Common myeloid progenitor, CD34-positive (primary cell): ENCODE results near the gene CDR2L.
"Not testable (repeated sequence)": the region's sequence is repeated elsewhere in the genome, so short reads cannot be mapped to it uniquely, and the experiment has no call there.

Experiments used
- CTCF ChIA-PET: fragments of 350-600 bp; sonication (Branson Sonifier 250); formaldehyde crosslinking; loops from one replicate; lab custom pipeline; 2021; ENCODE audit warnings: antibody characterized with exemption; lab: Charles Lee
- POLR2A ChIA-PET: fragments of 350-600 bp; sonication (Branson Sonifier 250); formaldehyde crosslinking; loops from one replicate; lab custom pipeline; 2021; ENCODE audit warnings: antibody characterized with exemption; lab: Charles Lee
- DNase-seq, 3 donors: peaks; one replicate each; pipeline versions ENCODE4 v3.0.0 to v3.0.0-alpha.2; 2013
- H3K27ac ChIP-seq, 2 experiments: 1 replicate in 1 of 2; 2 replicates in 1 of 2; pipeline ENCODE4 v1.7.0; 2013; ENCODE audit warnings: inconsistent platforms in 2 of 2, low read length in 2 of 2, mild to moderate bottlenecking in 2 of 2, low read depth in 1 of 2, moderate library complexity in 1 of 2; ENCODE audit not compliant: severe bottlenecking in 2 of 2, insufficient read depth in 1 of 2, poor library complexity in 1 of 2
- H3K27me3 ChIP-seq, 5 experiments: replicated peaks in 2 of 5; 1 replicate in 3 of 5; 2 replicates in 2 of 5; pipeline versions ENCODE4 v1.6.1 to v1.7.0; 2013; ENCODE audit warnings: low read length in 4 of 5, mild to moderate bottlenecking in 2 of 5, moderate library complexity in 2 of 5, inconsistent platforms in 1 of 5; ENCODE audit not compliant: insufficient read depth in 5 of 5, control insufficient read depth in 4 of 5
- H3K36me3 ChIP-seq, 4 experiments: 1 replicate in 2 of 4; 2 replicates in 2 of 4; pipeline versions ENCODE4 v1.6.1 to v1.7.0; 2013; ENCODE audit warnings: low read length in 3 of 4, control low read depth in 1 of 4, mild to moderate bottlenecking in 1 of 4; ENCODE audit not compliant: control insufficient read depth in 4 of 4, insufficient read depth in 4 of 4
- H3K4me1 ChIP-seq, 4 experiments: 1 replicate in 3 of 4; 2 replicates in 1 of 4; pipeline versions ENCODE4 v1.6.1 to v1.7.1; 2013; ENCODE audit warnings: low read length in 3 of 4, mild to moderate bottlenecking in 3 of 4, control low read depth in 1 of 4, inconsistent platforms in 1 of 4, moderate library complexity in 1 of 4; ENCODE audit not compliant: control insufficient read depth in 4 of 4, insufficient read depth in 4 of 4; ENCODE audit errors: control extremely low read depth in 1 of 4
- H3K4me3 ChIP-seq, 7 experiments: 1 replicate in 4 of 7; 2 replicates in 3 of 7; pipeline versions ENCODE4 v1.5.1 to v1.7.0; 2013; ENCODE audit warnings: mild to moderate bottlenecking in 7 of 7, low read length in 6 of 7, moderate library complexity in 6 of 7, inconsistent platforms in 2 of 7, low read depth in 2 of 7, control low read depth in 1 of 7; ENCODE audit not compliant: insufficient read depth in 4 of 7, control insufficient read depth in 1 of 7; ENCODE audit errors: extremely low read depth in 1 of 7
- H3K9me3 ChIP-seq, 5 experiments: 1 replicate in 4 of 5; 2 replicates in 1 of 5; pipeline versions ENCODE4 v1.6.1 to v1.7.1; 2013; ENCODE audit warnings: low read length in 4 of 5, mild to moderate bottlenecking in 2 of 5, inconsistent platforms in 1 of 5, low read depth in 1 of 5, moderate library complexity in 1 of 5; ENCODE audit not compliant: control insufficient read depth in 4 of 5, insufficient read depth in 2 of 5; ENCODE audit errors: control extremely low read depth in 1 of 5
- WGBS: methylation state at CpG from one replicate; pipeline ENCODE4 v1.1.5; 2013; ENCODE audit not compliant: insufficient coverage; 5-methylcytosine and 5-hydroxymethylcytosine counted together

The CDR2L gene

DNA sequence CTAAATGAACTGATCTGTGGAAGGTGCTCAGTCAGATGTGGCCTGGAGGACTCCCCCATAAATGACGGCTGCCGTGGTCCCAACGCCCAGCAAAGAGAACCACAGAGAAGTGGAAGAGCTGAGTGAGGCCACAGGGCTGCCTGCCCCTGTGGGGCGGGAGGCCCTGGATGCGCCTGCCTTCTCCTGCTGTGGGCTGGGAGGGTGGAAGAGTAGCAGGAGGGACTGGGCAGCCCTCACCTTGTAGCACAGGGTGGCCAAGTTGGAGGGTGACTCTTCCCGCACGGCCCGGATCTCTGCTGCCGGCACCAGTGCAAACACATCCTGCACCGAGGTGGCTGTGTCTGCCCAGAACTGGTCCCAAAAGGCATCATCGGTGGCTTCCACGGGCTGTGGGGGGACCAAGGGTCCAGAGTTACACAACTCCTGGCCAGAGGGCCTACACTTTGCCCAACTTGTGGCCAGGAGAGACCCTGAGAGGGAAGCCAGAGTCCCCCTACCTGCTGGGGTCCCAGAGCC, 23.1 kb upstream of the CDR2L start:
- POLR2A ChIA-PET = interaction anchor here (1.0 kb wide), 1 partner anchor 48 kb away, joined by 3 read pairs; the partner anchor contains the start of gene MRPL58
- CTCF ChIA-PET = interaction anchor here (1.1 to 8.9 kb wide), 3 partner anchors 8 to 150 kb away, joined by 3 to 154 read pairs (median 49); partner anchors contain the start of genes HID1 and MRPL58
- Histone ChIP-seq H3K27ac (no peak overlapping the region), H3K27me3 (peaks cover 0 to 3% (median 2%) of the 10 kb centered on the region in 5 experiments), H3K4me3 (no peak overlapping the region), H3K4me1 (peaks cover 0 to 6% (median 3%) of the 10 kb centered on the region in 4 experiments), H3K9me3 (no peaks in the 10 kb centered on the region), H3K36me3 (no peaks in the 10 kb centered on the region)
- no peak for DNase-seq
- WGBS = 95% methylated on average over 12 of the region's 12 CpGs

DNA sequence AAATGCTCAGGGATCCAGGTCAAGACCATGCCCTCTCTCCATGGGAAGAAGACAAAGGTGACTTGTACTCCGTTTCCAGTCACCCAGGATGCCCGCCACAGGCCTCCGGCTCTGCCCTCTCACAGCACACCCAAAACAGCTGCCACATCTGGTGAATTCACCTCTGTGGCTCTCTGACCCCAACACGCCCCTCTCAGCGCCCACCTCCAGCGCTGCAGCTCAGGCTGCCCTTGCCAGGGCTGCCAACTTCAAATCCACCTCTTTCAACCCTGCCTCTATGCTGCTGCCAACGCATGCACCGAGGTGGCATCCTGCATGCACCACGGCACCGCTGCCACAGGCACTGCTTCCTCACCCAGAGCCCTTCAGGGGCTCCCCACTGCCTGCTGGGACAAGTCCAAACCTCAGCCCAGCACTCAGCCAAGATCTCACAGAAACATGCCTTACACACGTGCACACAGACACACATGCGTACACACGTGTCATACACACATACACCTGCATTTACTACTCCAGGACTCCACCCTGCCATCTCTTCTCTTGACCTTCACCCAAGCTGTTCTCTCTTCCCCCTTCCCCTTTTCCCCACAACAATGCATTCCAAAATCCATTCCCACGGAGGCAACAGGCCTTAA, 22.3 kb upstream of the CDR2L start:
- DNase-seq = no peak
- 83% methylated on average over 12 of the region's 14 CpGs for WGBS
- Histone ChIP-seq H3K36me3 (no peaks in the 10 kb centered on the region), H3K4me3 (no peak overlapping the region), H3K27me3 (peaks cover 0 to 3% (median 0%) of the 10 kb centered on the region in 5 experiments), H3K4me1 (peaks cover 0 to 6% (median 3%) of the 10 kb centered on the region in 4 experiments), H3K27ac (no peak overlapping the region), H3K9me3 (no peaks in the 10 kb centered on the region)
- ChIA-PET POLR2A (no interaction called here), CTCF (interaction anchor here (6.6 to 8.9 kb wide), 2 partner anchors 7 to 45 kb away, joined by 49 to 154 read pairs; partner anchors contain the start of genes HID1 and MRPL58)

DNA sequence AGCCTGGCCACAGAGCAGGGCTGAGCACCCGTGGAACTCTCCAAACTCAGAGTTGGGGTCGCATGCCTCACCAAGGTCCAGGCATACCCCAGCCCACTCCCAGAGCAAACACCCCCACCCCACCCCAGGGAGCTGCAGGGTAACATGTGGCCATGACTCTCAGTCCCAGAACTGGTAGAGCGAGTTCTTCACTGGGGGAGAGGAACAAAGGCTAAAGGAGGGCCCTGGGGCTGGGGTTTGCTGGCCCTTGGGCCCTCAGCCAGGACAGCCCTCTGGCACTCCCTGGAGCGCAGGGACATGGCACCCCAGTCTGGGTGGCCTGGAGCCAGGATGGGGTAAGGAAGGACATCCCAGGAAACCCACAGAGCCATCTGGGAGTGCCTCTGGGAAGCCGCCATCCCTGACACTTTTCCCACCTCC, 19.1 kb upstream of the CDR2L start:
- CTCF ChIA-PET = interaction anchor here (2.2 kb wide), 1 partner anchor 44 kb away, joined by 8 read pairs; the partner anchor contains the start of gene MRPL58
- 100% methylated on average over 2 of the region's 5 CpGs for WGBS
- H3K36me3 ChIP-seq = no peaks in the 10 kb centered on the region

DNA sequence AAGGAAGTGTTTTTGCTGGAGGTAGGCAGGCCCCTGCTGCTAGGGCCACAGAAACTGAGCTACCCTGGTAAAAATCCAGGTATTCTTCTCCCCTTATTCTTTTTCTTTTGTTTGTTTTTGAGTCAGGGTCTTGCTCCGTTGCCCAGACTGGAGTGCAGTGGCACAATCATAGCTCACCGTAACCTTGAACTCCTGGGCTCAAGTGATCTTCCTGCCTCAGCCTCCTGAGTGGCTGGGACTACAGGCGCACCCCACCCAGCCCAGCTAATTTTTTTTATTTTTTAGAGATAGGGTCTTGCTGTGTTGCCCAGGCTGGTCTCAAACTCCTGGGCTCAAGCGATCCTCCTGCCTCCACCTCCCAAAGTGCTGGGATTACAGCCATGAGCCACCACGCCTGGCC, 17.9 kb upstream of the CDR2L start:
- H3K27ac ChIP-seq, H3K9me3 ChIP-seq, DNase-seq, H3K4me3 ChIP-seq, H3K36me3 ChIP-seq: not testable (repeated sequence)
- H3K4me1 ChIP-seq = peaks cover 0 to 14% (median 8%) of the 10 kb centered on the region in 4 experiments
- H3K27me3 ChIP-seq = peaks cover 0 to 41% (median 14%) of the 10 kb centered on the region in 5 experiments
- 100% methylated on average over 3 of the region's 5 CpGs for WGBS
- CTCF ChIA-PET = interaction anchor here (1.7 to 6.6 kb wide), 3 partner anchors 8 to 43 kb away, joined by 5 to 49 read pairs (median 8); partner anchors contain the start of gene MRPL58
- POLR2A ChIA-PET = interaction anchor here (0.6 kb wide), 1 partner anchor 218 kb away, joined by 3 read pairs; no protein-coding TSS in a partner anchor

More for the DNA sequence above, 19.1 kb upstream of the CDR2L start:
- DNase-seq = no peak
- Histone ChIP-seq H3K27ac (no peak overlapping the region), H3K27me3 (peaks cover 0 to 30% (median 16%) of the 10 kb centered on the region in 5 experiments), H3K4me3 (no peak overlapping the region), H3K4me1 (peaks cover 0 to 14% (median 8%) of the 10 kb centered on the region in 4 experiments), H3K9me3 (no peaks in the 10 kb centered on the region)
- POLR2A ChIA-PET = no interaction called here

DNA sequence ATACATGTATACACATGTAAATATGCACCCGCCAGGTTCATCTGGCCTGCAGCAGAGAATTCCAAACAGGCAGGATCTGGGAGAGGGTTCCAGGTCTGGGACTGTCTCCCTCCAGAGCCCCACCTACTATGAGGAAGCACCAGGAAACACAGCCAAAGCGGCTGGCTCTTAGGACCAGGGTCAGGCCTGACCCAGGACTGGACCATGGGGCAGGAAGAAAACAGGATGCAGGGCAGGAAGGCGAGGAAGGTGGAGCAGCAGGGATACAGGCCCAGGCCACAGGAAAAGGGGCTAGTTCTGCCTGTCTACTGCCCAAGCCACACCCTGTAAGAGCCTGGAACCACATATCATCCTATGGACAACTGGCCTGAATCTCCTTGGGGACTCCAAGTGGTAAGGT, 17.0 kb upstream of the CDR2L start:
- H3K4me3 ChIP-seq = no peak overlapping the region
- no peak overlapping the region for H3K27ac ChIP-seq
- DNase-seq = no peak
- H3K36me3 ChIP-seq = no peaks in the 10 kb centered on the region
- H3K27me3 ChIP-seq = peaks cover 0 to 47% (median 17%) of the 10 kb centered on the region in 5 experiments
- peaks cover 0 to 14% (median 8%) of the 10 kb centered on the region in 4 experiments for H3K4me1 ChIP-seq
- WGBS = 95% methylated on average over 3 of the region's 3 CpGs
- CTCF ChIA-PET = interaction anchor here (1.5 to 6.6 kb wide), 3 partner anchors 8 to 17 kb away, joined by 4 to 49 read pairs (median 5); partner anchors contain the start of gene CDR2L
- H3K9me3 ChIP-seq = no peaks in the 10 kb centered on the region
- POLR2A ChIA-PET = no interaction called here

DNA sequence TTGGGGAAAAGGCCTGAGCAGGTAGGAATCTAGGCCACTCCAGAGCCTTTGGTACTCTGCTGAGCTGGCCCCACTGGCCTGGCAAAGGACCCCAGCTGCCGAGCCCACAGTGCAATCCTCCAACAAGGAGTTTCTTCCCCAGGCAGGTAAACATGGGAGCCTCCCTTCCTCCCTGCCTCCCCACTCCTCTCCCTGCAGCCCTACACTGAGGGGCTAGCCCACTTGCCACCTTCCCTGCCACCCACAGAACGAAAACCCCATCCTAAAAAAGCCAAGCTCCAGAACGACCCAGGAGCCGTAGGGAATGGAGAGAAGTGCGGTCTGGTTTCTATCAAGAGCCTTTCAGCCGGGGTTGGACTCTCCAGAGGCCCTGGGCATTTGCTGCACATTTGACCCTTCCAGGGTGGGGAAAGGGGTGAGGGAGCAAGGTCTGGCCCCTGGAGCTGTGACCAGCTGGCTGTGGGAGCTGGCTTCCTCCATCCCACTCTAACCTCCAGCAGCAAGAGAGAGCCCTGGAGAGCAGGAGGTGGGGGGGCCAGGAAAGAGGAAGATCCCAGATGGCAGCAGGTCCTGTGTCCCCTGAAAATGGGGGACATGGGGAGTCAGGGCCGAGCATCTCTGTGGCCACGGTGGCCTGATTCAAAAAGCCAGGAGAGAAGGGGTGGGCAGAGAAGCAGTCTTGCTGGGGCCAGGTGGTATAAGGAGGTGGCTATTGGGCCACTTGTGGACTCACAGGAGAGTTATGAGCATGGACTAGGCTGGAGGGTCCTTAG, 16.2 kb upstream of the CDR2L start:
- 97% methylated on average over 8 of the region's 8 CpGs for WGBS
- no peaks in the 10 kb centered on the region for H3K9me3 ChIP-seq
- no peak overlapping the region for H3K27ac ChIP-seq
- ChIA-PET POLR2A (interaction anchor here (0.9 to 1.0 kb wide), 2 partner anchors 9 to 16 kb away, joined by 3 read pairs; partner anchors contain the start of gene CDR2L), CTCF (interaction anchor here (1.1 to 6.6 kb wide), 4 partner anchors 9 to 52 kb away, joined by 4 to 49 read pairs (median 4); partner anchors contain the start of genes CDR2L and MRPL58)
- H3K36me3 ChIP-seq = no peaks in the 10 kb centered on the region
- peaks cover 0 to 14% (median 8%) of the 10 kb centered on the region in 4 experiments for H3K4me1 ChIP-seq
- DNase-seq = no peak
- H3K4me3 ChIP-seq = no peak overlapping the region
- peaks cover 0 to 49% (median 17%) of the 10 kb centered on the region in 5 experiments for H3K27me3 ChIP-seq
